Activated CD4-positive, alpha-beta T cell treated with anti-CD3 and anti-CD28 coated beads, Interleukin-2, amount 10 ng/mL, durations not matched to agents 7 days and 5 days (primary cell): ENCODE measurements around the gene ANGPTL5. TPM values are rescaled to one million over a fixed set of nuclear protein-coding genes. Genes with fewer than 3 reads are reported as not detected.
A peak's percentile ranks its signal among the peaks of the same experiment; 100 is the strongest.
"Not testable (repeated sequence)": the region's sequence is repeated elsewhere in the genome, so short reads cannot be mapped to it uniquely, and the experiment has no call there.

Experiments
- CTCF ChIA-PET: fragments of 350-600 bp; sonication (Branson Sonifier 250); formaldehyde crosslinking; loops from one replicate; lab custom pipeline; 2021; ENCODE audit warnings: antibody characterized with exemption; lab: Charles Lee
- POLR2A ChIA-PET: fragments of 350-600 bp; sonication (Branson Sonifier 250); formaldehyde crosslinking; loops from one replicate; lab custom pipeline; 2021; ENCODE audit warnings: antibody characterized with exemption; lab: Charles Lee
- DNase-seq: peaks from one replicate; pipeline ENCODE4 v3.0.0-alpha.2; 2020
- H3K27ac Mint-ChIP-seq: one replicate; pipeline ENCODE4 v1.8.0; 2021; ENCODE audit warnings: mild to moderate bottlenecking, moderate library complexity, mixed read lengths
- H3K27me3 Mint-ChIP-seq: one replicate; pipeline ENCODE4 v1.8.0; 2021; ENCODE audit warnings: mixed read lengths
- H3K36me3 Mint-ChIP-seq: one replicate; pipeline ENCODE4 v1.8.0; 2021; ENCODE audit warnings: low read depth, mixed read lengths
- H3K4me1 Mint-ChIP-seq: one replicate; pipeline ENCODE4 v1.8.0; 2021; ENCODE audit warnings: mixed read lengths
- H3K4me3 Mint-ChIP-seq: one replicate; pipeline ENCODE4 v1.8.0; 2021; ENCODE audit warnings: mild to moderate bottlenecking, moderate library complexity, mixed read lengths
- H3K9me3 Mint-ChIP-seq: one replicate; pipeline ENCODE4 v1.8.0; 2021; ENCODE audit warnings: mixed read lengths
- total RNA-seq, 2 experiments: library from RNA; stranded (reverse); gene quantifications; one replicate each; pipeline ENCODE4 v1.2.3, GENCODE V29; 2021

Gene ANGPTL5
- total RNA-seq, 2 experiments from 2014 or later = not detected

DNA sequence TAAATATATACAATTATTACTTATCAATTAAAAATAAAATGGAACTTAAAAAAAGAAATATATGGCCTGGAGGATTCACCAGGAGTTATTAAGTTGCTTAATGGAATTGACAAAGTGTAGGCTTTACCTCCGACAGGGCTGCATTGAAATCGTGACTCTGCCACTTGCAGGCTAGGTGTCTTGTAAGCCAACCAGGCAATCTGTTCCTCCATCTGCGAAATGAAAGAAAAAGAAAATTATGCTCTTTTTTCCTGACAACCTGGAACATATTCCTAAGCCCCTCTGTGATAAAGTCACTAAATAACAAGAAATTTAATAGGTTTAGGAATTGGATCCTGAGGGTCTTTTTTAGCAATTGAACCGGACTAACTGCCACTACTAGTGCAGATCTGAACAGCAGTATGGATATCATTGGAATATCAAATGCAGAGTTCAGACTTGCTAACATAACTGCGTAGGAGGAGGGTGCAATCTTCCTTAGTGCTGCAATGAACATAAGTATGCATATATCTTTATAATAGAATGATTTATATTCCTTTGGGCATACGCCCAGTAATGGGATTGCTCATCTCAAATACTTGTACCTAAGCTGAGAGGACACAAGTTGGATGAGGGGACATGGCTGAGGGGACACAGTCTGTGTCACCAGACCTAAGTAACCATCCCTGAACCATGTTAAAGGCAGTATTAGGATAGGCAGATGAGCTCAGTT is 44.0 kb downstream of the ANGPTL5 start:
- DNase-seq = no peak
- Mint-ChIP-seq H3K27ac (no peak overlapping the region), H3K9me3 (no peaks in the 10 kb centered on the region), H3K27me3 (peaks cover 13% of the 10 kb centered on the region), H3K4me1 (no peaks in the 10 kb centered on the region), H3K36me3 (no peaks in the 10 kb centered on the region), H3K4me3 (no peak overlapping the region)
- CTCF ChIA-PET = no interaction called here
- POLR2A ChIA-PET = no interaction called here

DNA sequence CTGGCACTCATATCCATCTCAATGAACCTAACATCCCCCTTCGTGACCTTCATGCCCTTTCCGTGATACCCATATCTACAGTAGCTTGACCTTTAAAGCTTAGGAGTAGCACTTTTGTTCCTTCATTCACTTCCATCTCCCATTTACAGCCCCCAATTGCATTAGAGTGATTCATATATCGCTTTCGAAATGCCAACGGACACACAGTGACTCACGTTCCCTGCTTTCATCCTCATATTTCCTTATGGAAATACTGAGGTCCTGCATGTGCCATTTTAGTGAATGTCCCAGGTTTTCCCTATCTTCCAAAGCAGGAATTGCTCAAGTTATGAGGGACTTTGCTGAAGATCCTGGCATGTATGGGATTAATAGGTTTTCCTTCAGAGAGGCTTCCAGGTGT is 45.8 kb downstream of the ANGPTL5 start:
- CTCF ChIA-PET = no interaction called here
- H3K27me3 Mint-ChIP-seq = peaks cover 6% of the 10 kb centered on the region

GRCh38 chr11:101867951-101868350 is 48.4 kb downstream of the ANGPTL5 start:
- CTCF ChIA-PET = no interaction called here
- POLR2A ChIA-PET = interaction anchor here (0.7 kb wide), 1 partner anchor 37 kb away, joined by 3 read pairs; no protein-coding TSS in a partner anchor
- Mint-ChIP-seq H3K4me1 (no peaks in the 10 kb centered on the region), H3K27me3 (peaks cover 8% of the 10 kb centered on the region), H3K27ac (no peak overlapping the region), H3K4me3 (no peak overlapping the region), H3K9me3 (peaks cover 2% of the 10 kb centered on the region), H3K36me3 (no peaks in the 10 kb centered on the region)
- DNase-seq = no peak

More for the DNA sequence above, 45.8 kb downstream of the ANGPTL5 start:
- POLR2A ChIA-PET = no interaction called here
- H3K4me3 Mint-ChIP-seq = no peak overlapping the region
- H3K9me3 Mint-ChIP-seq = no peaks in the 10 kb centered on the region
- DNase-seq = no peak
- H3K36me3 Mint-ChIP-seq = no peaks in the 10 kb centered on the region
- H3K27ac Mint-ChIP-seq = no peak overlapping the region
- no peaks in the 10 kb centered on the region for H3K4me1 Mint-ChIP-seq

DNA sequence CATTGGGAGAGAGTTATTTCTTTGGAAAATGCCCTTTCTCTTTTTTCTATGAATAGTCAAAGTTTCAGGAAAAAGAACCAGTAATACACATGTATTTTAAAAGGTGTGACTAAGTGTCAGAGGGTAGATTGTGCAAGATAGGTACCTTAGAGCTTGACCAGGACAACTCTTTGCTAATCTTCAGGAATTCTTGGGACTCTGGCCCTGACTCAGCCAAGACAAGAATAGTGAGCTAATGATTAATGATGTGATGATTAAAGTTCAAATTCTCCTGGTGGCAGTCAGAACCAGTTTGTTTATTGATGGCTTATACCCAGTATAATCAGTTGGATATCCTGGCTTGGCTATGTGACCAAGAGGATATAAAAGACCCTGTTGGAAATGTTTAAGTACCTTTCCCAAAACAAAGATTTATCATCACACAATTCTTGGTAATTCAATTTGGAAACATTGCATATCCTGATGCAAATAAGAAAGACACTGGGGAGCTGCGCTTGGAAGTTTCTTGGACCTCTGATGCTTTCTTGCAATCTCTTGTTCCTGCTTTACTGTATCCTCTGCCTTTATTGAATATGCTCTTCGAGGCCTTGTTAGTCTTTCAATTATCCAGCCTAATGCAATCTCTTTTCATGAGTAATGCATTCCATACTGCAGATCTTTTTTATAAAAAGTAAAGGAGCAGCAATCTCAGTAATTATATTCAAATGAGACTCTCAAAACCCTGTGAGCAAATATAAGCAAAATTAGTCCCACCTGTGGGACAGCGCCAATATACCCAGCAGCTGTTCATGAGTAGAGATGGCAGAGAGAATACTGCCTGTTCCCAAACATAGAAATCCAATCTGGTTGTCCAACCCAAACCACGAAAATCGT is 49.5 kb downstream of the ANGPTL5 start:
- ChIA-PET POLR2A (no interaction called here), CTCF (no interaction called here)
- H3K4me3 Mint-ChIP-seq = no peak overlapping the region
- H3K36me3 Mint-ChIP-seq = no peaks in the 10 kb centered on the region
- peaks cover 2% of the 10 kb centered on the region for H3K9me3 Mint-ChIP-seq
- peaks cover 8% of the 10 kb centered on the region for H3K27me3 Mint-ChIP-seq
- H3K4me1 Mint-ChIP-seq = no peaks in the 10 kb centered on the region
- no peak overlapping the region for H3K27ac Mint-ChIP-seq
- DNase-seq = no peak

- H3K4me3 Mint-ChIP-seq = no peak overlapping the region
- H3K27me3 Mint-ChIP-seq = peaks cover 8% of the 10 kb centered on the region
- H3K4me1 Mint-ChIP-seq = no peaks in the 10 kb centered on the region
- no peak overlapping the region for H3K27ac Mint-ChIP-seq
- H3K9me3 Mint-ChIP-seq = peaks cover 2% of the 10 kb centered on the region
- POLR2A ChIA-PET = no interaction called here
- CTCF ChIA-PET = no interaction called here
- H3K36me3 Mint-ChIP-seq = no peaks in the 10 kb centered on the region
- DNase-seq = no peak
Observed at GRCh38 chr11:101864098-101864497, 52.2 kb downstream of the ANGPTL5 start.

DNA sequence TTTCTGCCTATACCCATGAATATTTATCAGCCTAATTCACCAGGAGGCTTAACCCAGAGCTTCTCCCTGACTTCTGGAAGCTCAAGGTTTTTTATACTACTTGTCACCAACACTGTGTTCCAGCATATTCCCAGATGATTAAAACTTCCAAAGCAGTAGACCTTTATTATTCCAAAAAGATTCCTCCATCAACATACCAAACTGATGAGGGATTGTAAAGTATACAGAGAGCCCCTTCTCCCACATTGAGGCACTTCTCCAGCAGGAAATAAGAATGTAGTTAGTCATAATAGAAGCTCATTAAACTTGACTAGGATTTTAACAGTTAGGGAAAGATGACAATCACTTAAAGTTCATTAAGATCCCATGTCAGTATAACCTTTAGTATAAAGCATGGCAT is 53.0 kb downstream of the ANGPTL5 start:
- H3K4me1 Mint-ChIP-seq = no peaks in the 10 kb centered on the region
- peaks cover 2% of the 10 kb centered on the region for H3K9me3 Mint-ChIP-seq
- DNase-seq = no peak
- POLR2A ChIA-PET = no interaction called here
- CTCF ChIA-PET = no interaction called here
- H3K36me3 Mint-ChIP-seq = no peaks in the 10 kb centered on the region
- peaks cover 5% of the 10 kb centered on the region for H3K27me3 Mint-ChIP-seq
- no peak overlapping the region for H3K27ac Mint-ChIP-seq
- H3K4me3 Mint-ChIP-seq = no peak overlapping the region

- ChIA-PET CTCF (no interaction called here), POLR2A (no interaction called here)
- H3K9me3 Mint-ChIP-seq = peaks cover 2% of the 10 kb centered on the region
- H3K36me3 Mint-ChIP-seq = no peaks in the 10 kb centered on the region
- no peak for DNase-seq
- no peak overlapping the region for H3K4me3 Mint-ChIP-seq
- H3K4me1 Mint-ChIP-seq = no peaks in the 10 kb centered on the region
- peaks cover 5% of the 10 kb centered on the region for H3K27me3 Mint-ChIP-seq
- H3K27ac Mint-ChIP-seq = no peak overlapping the region
Observed at GRCh38 chr11:101862391-101863233, 53.7 kb downstream of the ANGPTL5 start.

GRCh38 chr11:101860696-101861427 is 55.5 kb downstream of the ANGPTL5 start:
- Mint-ChIP-seq H3K27me3 (peaks cover 5% of the 10 kb centered on the region), H3K4me1 (no peaks in the 10 kb centered on the region)
- POLR2A ChIA-PET = no interaction called here

DNA sequence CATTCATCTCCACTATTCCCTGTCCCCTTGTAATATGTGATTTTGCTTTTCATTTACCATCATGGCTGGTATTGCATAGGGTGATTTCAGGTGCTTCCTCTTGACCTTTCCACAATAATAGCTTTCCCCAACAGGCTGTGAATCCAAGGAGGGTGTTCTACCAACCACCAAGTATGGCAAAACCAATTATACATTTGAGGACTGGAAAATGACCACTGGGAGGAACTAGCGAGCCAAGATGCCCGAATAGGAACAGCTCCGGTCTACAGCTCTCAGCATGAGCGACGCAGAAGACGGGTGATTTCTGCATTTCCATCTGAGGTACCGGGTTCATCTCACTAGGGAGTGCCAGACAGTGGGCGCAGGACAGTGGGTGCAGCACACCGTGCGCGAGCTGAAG is 64.1 kb downstream of the ANGPTL5 start:
- H3K36me3 Mint-ChIP-seq, POLR2A ChIA-PET, H3K27ac Mint-ChIP-seq, DNase-seq, H3K9me3 Mint-ChIP-seq, H3K27me3 Mint-ChIP-seq, CTCF ChIA-PET, H3K4me1 Mint-ChIP-seq, H3K4me3 Mint-ChIP-seq: not testable (repeated sequence)

More at GRCh38 chr11:101860696-101861427, 55.5 kb downstream of the ANGPTL5 start:
- CTCF ChIA-PET = interaction anchor here (0.6 to 1.3 kb wide), 2 partner anchors 147 to 356 kb away, joined by 3 to 4 read pairs; no protein-coding TSS in a partner anchor
- Mint-ChIP-seq H3K4me3 (no peak overlapping the region), H3K9me3 (peaks cover 2% of the 10 kb centered on the region), H3K27ac (no peak overlapping the region), H3K36me3 (no peaks in the 10 kb centered on the region)
- DNase-seq = peak; percentile 27

DNA sequence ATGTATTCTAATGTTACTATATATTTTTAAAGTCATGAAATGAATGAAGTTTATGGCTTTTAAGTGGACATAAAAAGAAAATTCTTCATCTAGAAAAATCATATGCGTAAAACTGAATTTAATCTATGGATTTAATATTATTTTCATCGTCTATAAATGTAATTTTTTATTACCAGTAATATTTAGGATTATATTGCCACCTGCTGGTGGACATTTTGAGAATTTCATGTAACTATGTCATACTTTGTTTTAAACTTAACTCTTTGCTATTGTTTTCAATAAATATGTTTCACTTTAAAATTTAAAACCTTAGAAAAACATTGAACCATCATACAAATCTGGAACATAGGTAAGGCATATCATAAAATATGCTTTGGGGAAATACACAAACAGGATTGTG is 68.1 kb downstream of the ANGPTL5 start:
- no peak overlapping the region for H3K27ac Mint-ChIP-seq
- ChIA-PET CTCF (no interaction called here), POLR2A (no interaction called here)
- no peak overlapping the region for H3K4me3 Mint-ChIP-seq
- no peaks in the 10 kb centered on the region for H3K36me3 Mint-ChIP-seq
- H3K27me3 Mint-ChIP-seq = no peaks in the 10 kb centered on the region
- H3K9me3 Mint-ChIP-seq = no peaks in the 10 kb centered on the region
- DNase-seq = no peak
- no peaks in the 10 kb centered on the region for H3K4me1 Mint-ChIP-seq

DNA sequence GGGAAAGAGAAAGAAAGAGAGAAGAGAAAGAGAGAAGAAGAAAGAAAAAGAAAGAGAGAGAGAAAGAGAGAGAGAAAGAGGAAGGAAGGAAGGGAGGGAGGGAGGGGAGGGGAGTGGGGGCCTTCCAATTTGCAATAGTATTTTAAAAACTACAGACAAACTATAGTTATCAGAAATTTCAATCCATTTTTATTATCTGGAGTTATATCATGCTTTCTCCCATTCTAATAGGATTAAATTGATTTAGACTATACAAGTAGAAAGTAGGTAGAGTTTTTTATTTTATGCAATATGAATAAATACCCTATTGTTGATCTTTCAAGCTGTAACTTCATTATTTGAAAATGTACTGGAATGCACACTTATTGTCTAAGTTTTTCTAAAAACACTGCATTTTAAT is 71.7 kb downstream of the ANGPTL5 start:
- ChIA-PET CTCF (no interaction called here), POLR2A (no interaction called here)
- Mint-ChIP-seq H3K4me1 (no peaks in the 10 kb centered on the region), H3K27me3 (no peaks in the 10 kb centered on the region), H3K4me3 (no peak overlapping the region), H3K36me3 (no peaks in the 10 kb centered on the region), H3K27ac (no peak overlapping the region), H3K9me3 (no peaks in the 10 kb centered on the region)
- DNase-seq = no peak

GRCh38 chr11:101840704-101841103 is 75.6 kb downstream of the ANGPTL5 start:
- H3K9me3 Mint-ChIP-seq = no peaks in the 10 kb centered on the region
- no peak overlapping the region for H3K27ac Mint-ChIP-seq
- no peaks in the 10 kb centered on the region for H3K4me1 Mint-ChIP-seq
- no peaks in the 10 kb centered on the region for H3K36me3 Mint-ChIP-seq
- no peak overlapping the region for H3K4me3 Mint-ChIP-seq
- no peaks in the 10 kb centered on the region for H3K27me3 Mint-ChIP-seq
- no peak for DNase-seq
- ChIA-PET CTCF (interaction anchor here (0.6 kb wide), 1 partner anchor 859 kb away, joined by 3 read pairs; no protein-coding TSS in a partner anchor), POLR2A (no interaction called here)
